ENCODE results near the gene SUFU.

Gene SUFU

GRCh38 chr10:102654969-102655368 is 151.2 kb downstream of the SUFU start:
- peaks cover 85% of the 10 kb centered on the region for H3K36me3 ChIP-seq (ENCODE audit: insufficient read depth, low read length)
- no peak overlapping the region for H3K4me2 ChIP-seq (ENCODE audit: insufficient read depth, low read length)
- peaks cover 39% of the 10 kb centered on the region for H3K79me2 ChIP-seq (ENCODE audit: insufficient read depth, low read length)
- no peak for TF ChIP-seq EZH2 (IDR thresholded peaks at IDR 0.05; ENCODE audit: borderline replicate concordance, low read depth, low read length, severe bottlenecking)
- no peak for TF ChIP-seq CTCF (IDR thresholded peaks at IDR 0.05; ENCODE audit: borderline replicate concordance, extremely low read depth, low read length, poor library complexity, severe bottlenecking)
- peaks cover 8% of the 10 kb centered on the region for H3K4me1 ChIP-seq (ENCODE audit: insufficient read depth, low read length)
- no peak for ATAC-seq (ENCODE audit: insufficient read depth, low read depth)
- H3K9me3 ChIP-seq (ENCODE audit: insufficient read depth, low read length, severe bottlenecking): no peaks in the 10 kb centered on the region
- no peak for DNase-seq
- no peak overlapping the region for H3K9ac ChIP-seq (ENCODE audit: low read depth, low read length)
- H4K20me1 ChIP-seq (ENCODE audit: insufficient read depth, low read length): peaks cover 67% of the 10 kb centered on the region
- H3K27me3 ChIP-seq (ENCODE audit: insufficient read depth, low read length, poor library complexity): no peaks in the 10 kb centered on the region
- H3K4me3 ChIP-seq (ENCODE audit: low read depth in 1 of 2, low read length in 2 of 2): no peak overlapping the region
- H3K27ac ChIP-seq (ENCODE audit: low read length): no peak overlapping the region
- H2AFZ ChIP-seq (ENCODE audit: low read depth, low read length): no peak overlapping the region

GRCh38 chr10:102656026-102656425 is 152.3 kb downstream of the SUFU start:
- no peak overlapping the region for H3K4me2 ChIP-seq (ENCODE audit: insufficient read depth, low read length)
- DNase-seq (no peak), ATAC-seq (ENCODE audit: insufficient read depth, low read depth) (no peak)
- no peak overlapping the region for H3K9ac ChIP-seq (ENCODE audit: low read depth, low read length)
- peaks cover 75% of the 10 kb centered on the region for H3K36me3 ChIP-seq (ENCODE audit: insufficient read depth, low read length)
- H2AFZ ChIP-seq (ENCODE audit: low read depth, low read length): no peak overlapping the region
- no peaks in the 10 kb centered on the region for H3K27me3 ChIP-seq (ENCODE audit: insufficient read depth, low read length, poor library complexity)
- H4K20me1 ChIP-seq (ENCODE audit: insufficient read depth, low read length): peaks cover 67% of the 10 kb centered on the region
- H3K27ac ChIP-seq (ENCODE audit: low read length): no peak overlapping the region
- no peaks in the 10 kb centered on the region for H3K9me3 ChIP-seq (ENCODE audit: insufficient read depth, low read length, severe bottlenecking)
- no peak for TF ChIP-seq EZH2 (IDR thresholded peaks at IDR 0.05; ENCODE audit: borderline replicate concordance, low read depth, low read length, severe bottlenecking)
- no peak overlapping the region for H3K4me3 ChIP-seq (ENCODE audit: low read depth in 1 of 2, low read length in 2 of 2)
- H3K79me2 ChIP-seq (ENCODE audit: insufficient read depth, low read length): peaks cover 29% of the 10 kb centered on the region
- H3K4me1 ChIP-seq (ENCODE audit: insufficient read depth, low read length): peaks cover 19% of the 10 kb centered on the region

GRCh38 chr10:102656791-102657371 is 153.1 kb downstream of the SUFU start:
- H2AFZ ChIP-seq (ENCODE audit: low read depth, low read length): no peak overlapping the region
- H3K27ac ChIP-seq (ENCODE audit: low read length): no peak overlapping the region
- DNase-seq: no peak
- H3K4me3 ChIP-seq (ENCODE audit: low read depth in 1 of 2, low read length in 2 of 2): no peak overlapping the region
- no peaks in the 10 kb centered on the region for H3K9me3 ChIP-seq (ENCODE audit: insufficient read depth, low read length, severe bottlenecking)
- TF ChIP-seq CTCF (IDR thresholded peaks at IDR 0.05; ENCODE audit: borderline replicate concordance, extremely low read depth, low read length, poor library complexity, severe bottlenecking) (no peak), EZH2 (IDR thresholded peaks at IDR 0.05; ENCODE audit: borderline replicate concordance, low read depth, low read length, severe bottlenecking) (no peak)
- H3K9ac ChIP-seq (ENCODE audit: low read depth, low read length): no peak overlapping the region
- H3K79me2 ChIP-seq (ENCODE audit: insufficient read depth, low read length): peaks cover 20% of the 10 kb centered on the region
- peaks cover 22% of the 10 kb centered on the region for H3K4me1 ChIP-seq (ENCODE audit: insufficient read depth, low read length)
- ATAC-seq (ENCODE audit: insufficient read depth, low read depth): no peak
- no peak overlapping the region for H3K4me2 ChIP-seq (ENCODE audit: insufficient read depth, low read length)
- H3K36me3 ChIP-seq (ENCODE audit: insufficient read depth, low read length): peaks cover 67% of the 10 kb centered on the region
- no peaks in the 10 kb centered on the region for H3K27me3 ChIP-seq (ENCODE audit: insufficient read depth, low read length, poor library complexity)
- peaks cover 66% of the 10 kb centered on the region for H4K20me1 ChIP-seq (ENCODE audit: insufficient read depth, low read length)

GRCh38 chr10:102657451-102657850 is 153.7 kb downstream of the SUFU start:
- no peak overlapping the region for H3K4me3 ChIP-seq (ENCODE audit: low read depth in 1 of 2, low read length in 2 of 2)
- H3K79me2 ChIP-seq (ENCODE audit: insufficient read depth, low read length): peaks cover 14% of the 10 kb centered on the region
- ATAC-seq (ENCODE audit: insufficient read depth, low read depth) (no peak), DNase-seq (no peak)
- TF ChIP-seq EZH2 (IDR thresholded peaks at IDR 0.05; ENCODE audit: borderline replicate concordance, low read depth, low read length, severe bottlenecking) (no peak), CTCF (IDR thresholded peaks at IDR 0.05; ENCODE audit: borderline replicate concordance, extremely low read depth, low read length, poor library complexity, severe bottlenecking) (no peak)
- peaks cover 60% of the 10 kb centered on the region for H4K20me1 ChIP-seq (ENCODE audit: insufficient read depth, low read length)
- H3K4me2 ChIP-seq (ENCODE audit: insufficient read depth, low read length): no peak overlapping the region
- H3K4me1 ChIP-seq (ENCODE audit: insufficient read depth, low read length): peaks cover 23% of the 10 kb centered on the region
- no peak overlapping the region for H3K9ac ChIP-seq (ENCODE audit: low read depth, low read length)
- no peaks in the 10 kb centered on the region for H3K9me3 ChIP-seq (ENCODE audit: insufficient read depth, low read length, severe bottlenecking)
- H3K36me3 ChIP-seq (ENCODE audit: insufficient read depth, low read length): peaks cover 61% of the 10 kb centered on the region
- H3K27ac ChIP-seq (ENCODE audit: low read length): no peak overlapping the region
- no peak overlapping the region for H2AFZ ChIP-seq (ENCODE audit: low read depth, low read length)
- no peaks in the 10 kb centered on the region for H3K27me3 ChIP-seq (ENCODE audit: insufficient read depth, low read length, poor library complexity)
